NB4 (cell line): ENCODE measurements around the gene B3GLCT.

Experiments used
- MAX ChIP-seq: IDR thresholded peaks from 2 replicates; pipeline ENCODE4 v1.6.1; 2011; ENCODE audit warnings: low read depth, low read length
- TF ChIP-seq, protein P1 (sequence below): IDR thresholded peaks from one replicate; pipeline ENCODE4 v1.5.1; 2012; ENCODE audit warnings: low read depth, low read length

GRCh38 chr13:31334994-31335557, 135.3 kb downstream of the B3GLCT start:
- TF ChIP-seq, protein P1, sequence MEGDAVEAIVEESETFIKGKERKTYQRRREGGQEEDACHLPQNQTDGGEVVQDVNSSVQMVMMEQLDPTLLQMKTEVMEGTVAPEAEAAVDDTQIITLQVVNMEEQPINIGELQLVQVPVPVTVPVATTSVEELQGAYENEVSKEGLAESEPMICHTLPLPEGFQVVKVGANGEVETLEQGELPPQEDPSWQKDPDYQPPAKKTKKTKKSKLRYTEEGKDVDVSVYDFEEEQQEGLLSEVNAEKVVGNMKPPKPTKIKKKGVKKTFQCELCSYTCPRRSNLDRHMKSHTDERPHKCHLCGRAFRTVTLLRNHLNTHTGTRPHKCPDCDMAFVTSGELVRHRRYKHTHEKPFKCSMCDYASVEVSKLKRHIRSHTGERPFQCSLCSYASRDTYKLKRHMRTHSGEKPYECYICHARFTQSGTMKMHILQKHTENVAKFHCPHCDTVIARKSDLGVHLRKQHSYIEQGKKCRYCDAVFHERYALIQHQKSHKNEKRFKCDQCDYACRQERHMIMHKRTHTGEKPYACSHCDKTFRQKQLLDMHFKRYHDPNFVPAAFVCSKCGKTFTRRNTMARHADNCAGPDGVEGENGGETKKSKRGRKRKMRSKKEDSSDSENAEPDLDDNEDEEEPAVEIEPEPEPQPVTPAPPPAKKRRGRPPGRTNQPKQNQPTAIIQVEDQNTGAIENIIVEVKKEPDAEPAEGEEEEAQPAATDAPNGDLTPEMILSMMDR = no peak
- TF ChIP-seq MAX = no peak
